WTC11 (cell line): ENCODE measurements around the gene EXD3. TPM values are rescaled to one million over a fixed set of nuclear protein-coding genes. Genes with fewer than 3 reads are reported as not detected.
A peak's percentile ranks its signal among the peaks of the same experiment; 100 is the strongest.

ENCODE experiments used
- ATAC-seq: fragments of 200-7000 bp; cut with Tn5 transposase; 2 replicates; pipeline ENCODE4 v1.10.0; 2021; ENCODE audit warnings: mild to moderate bottlenecking, moderate library complexity
- CTCF ChIA-PET: fragments of 300-600 bp; sonication (Branson Sonifier 250); formaldehyde crosslinking; loops from one replicate; lab custom pipeline; 2021; ENCODE audit warnings: antibody characterized with exemption; lab: Charles Lee
- POLR2A ChIA-PET: fragments of 350-600 bp; sonication (Branson Sonifier 250); formaldehyde crosslinking; loops from one replicate; lab custom pipeline; 2021; ENCODE audit warnings: antibody characterized with exemption; lab: Charles Lee
- DNase-seq: peaks from one replicate; pipeline ENCODE4 v3.0.0; 2021; ENCODE audit warnings: low spot score
- H3K27ac Mint-ChIP-seq: 2 replicates; pipeline ENCODE4 v1.8.0; 2021; ENCODE audit warnings: mixed read lengths
- H3K27me3 Mint-ChIP-seq: 2 replicates; pipeline ENCODE4 v1.8.0; 2021; ENCODE audit warnings: low read depth, mild to moderate bottlenecking, moderate library complexity, mixed read lengths
- H3K36me3 Mint-ChIP-seq: 2 replicates; pipeline ENCODE4 v1.8.0; 2021; ENCODE audit warnings: mixed read lengths
- H3K4me1 Mint-ChIP-seq: 2 replicates; pipeline ENCODE4 v1.8.0; 2022; ENCODE audit warnings: mixed read lengths
- H3K4me3 Mint-ChIP-seq: 2 replicates; pipeline ENCODE4 v1.8.0; 2021; ENCODE audit warnings: mild to moderate bottlenecking, moderate library complexity, mixed read lengths
- H3K9me3 Mint-ChIP-seq: 2 replicates; pipeline ENCODE4 v1.8.0; 2021; ENCODE audit warnings: mixed read lengths
- CREM ChIP-seq: sonication (generic); formaldehyde crosslinking; IDR thresholded peaks from 2 replicates; pipeline ENCODE4 v1.8.1; 2022; ENCODE audit warnings: mild to moderate bottlenecking, missing genetic modification reagents, moderate library complexity
- CTCF ChIP-seq: fragments of 200-600 bp; IDR thresholded peaks from 2 replicates; pipeline ENCODE4 v1.8.0; 2022; ENCODE audit warnings: antibody characterized with exemption
- EMX1 ChIP-seq: fragments of 250-450 bp; sonication (Bioruptor Pico); IDR thresholded peaks from 2 replicates; pipeline ENCODE4 v1.8.0; 2021; ENCODE audit warnings: mild to moderate bottlenecking
- FOXJ3 ChIP-seq: sonication (generic); formaldehyde crosslinking; IDR thresholded peaks from 2 replicates; pipeline ENCODE4 v1.9.0; 2021; ENCODE audit warnings: missing genetic modification reagents, mild to moderate bottlenecking, borderline replicate concordance
- FOXP4 ChIP-seq: sonication (generic); formaldehyde crosslinking; IDR thresholded peaks from 2 replicates; pipeline ENCODE4 v1.8.0; 2022; ENCODE audit warnings: mild to moderate bottlenecking, missing genetic modification reagents
- NR1H2 ChIP-seq: sonication (generic); formaldehyde crosslinking; IDR thresholded peaks from 2 replicates; pipeline ENCODE4 v1.9.0; 2021; ENCODE audit warnings: mild to moderate bottlenecking, moderate library complexity, missing genetic modification reagents
- NR3C1 ChIP-seq: sonication (generic); formaldehyde crosslinking; conservative IDR thresholded peaks from 2 replicates; pipeline ENCODE4 v1.8.1; 2023; ENCODE audit warnings: low read depth, mild to moderate bottlenecking, missing genetic modification reagents
- OVOL2 ChIP-seq: fragments of 250-450 bp; sonication (Bioruptor Pico); IDR thresholded peaks from 2 replicates; pipeline ENCODE4 v1.9.0; 2021; ENCODE audit warnings: mild to moderate bottlenecking, borderline replicate concordance
- PREB ChIP-seq: sonication (generic); formaldehyde crosslinking; IDR thresholded peaks from 2 replicates; pipeline ENCODE4 v1.8.1; 2022; ENCODE audit warnings: mild to moderate bottlenecking, missing genetic modification reagents, moderate library complexity, borderline replicate concordance
- SOX15 ChIP-seq: fragments of 250-450 bp; sonication (Bioruptor Pico); IDR thresholded peaks from 2 replicates; pipeline ENCODE4 v1.9.0; 2021; ENCODE audit warnings: mild to moderate bottlenecking
- SP1 ChIP-seq: sonication (generic); formaldehyde crosslinking; conservative IDR thresholded peaks from 2 replicates; pipeline ENCODE4 v1.8.1; 2022; ENCODE audit warnings: missing genetic modification reagents
- TEAD1 ChIP-seq: sonication (generic); formaldehyde crosslinking; IDR thresholded peaks from 2 replicates; pipeline ENCODE4 v1.8.0; 2022; ENCODE audit warnings: mild to moderate bottlenecking, missing genetic modification reagents
- TEAD4 ChIP-seq: sonication (generic); formaldehyde crosslinking; IDR thresholded peaks from 2 replicates; pipeline ENCODE4 v1.8.0; 2022; ENCODE audit warnings: mild to moderate bottlenecking, missing genetic modification reagents
- TP53 ChIP-seq: sonication (generic); formaldehyde crosslinking; IDR thresholded peaks from 2 replicates; pipeline ENCODE4 v1.8.1; 2023; ENCODE audit warnings: mild to moderate bottlenecking, missing genetic modification reagents
- ZMAT4 ChIP-seq: fragments of 250-450 bp; sonication (Bioruptor Pico); IDR thresholded peaks from 2 replicates; pipeline ENCODE4 v1.9.0; 2021; ENCODE audit warnings: mild to moderate bottlenecking
- ZNF121 ChIP-seq: sonication (generic); formaldehyde crosslinking; IDR thresholded peaks from 2 replicates; pipeline ENCODE4 v1.8.0; 2023; ENCODE audit warnings: missing genetic modification reagents
- ZNF138 ChIP-seq: sonication (generic); formaldehyde crosslinking; conservative IDR thresholded peaks from 2 replicates; pipeline ENCODE4 v1.8.1; 2022; ENCODE audit warnings: mild to moderate bottlenecking, moderate library complexity, missing genetic modification reagents
- ZNF317 ChIP-seq: sonication (generic); formaldehyde crosslinking; IDR thresholded peaks from 2 replicates; pipeline ENCODE4 v1.8.1; 2023; ENCODE audit warnings: low read depth, mild to moderate bottlenecking, moderate library complexity, missing genetic modification reagents, borderline replicate concordance
- ZNF512 ChIP-seq: sonication (generic); formaldehyde crosslinking; IDR thresholded peaks from 2 replicates; pipeline ENCODE4 v1.8.1; 2022; ENCODE audit warnings: missing genetic modification reagents, borderline replicate concordance
- total RNA-seq: library from RNA; stranded (reverse); gene quantifications from 3 replicates; pipeline ENCODE4 v1.2.3, GENCODE V29; 2021

EXD3 gene
- total RNA-seq, 1 experiment from 2014 or later, result 21.2 TPM

- TF ChIP-seq TP53 (CRISPR knock-in tag), result no peak
- TF ChIP-seq SOX15 (CRISPR knock-in tag), result no peak
- no peak for TF ChIP-seq PREB (CRISPR knock-in tag)
- no peak for TF ChIP-seq TEAD1 (CRISPR knock-in tag)
- no peak for TF ChIP-seq FOXP4
- no peak for TF ChIP-seq ZMAT4 (CRISPR knock-in tag)
- no peak for TF ChIP-seq EMX1 (CRISPR knock-in tag)
- TF ChIP-seq TEAD4 (CRISPR knock-in tag), result no peak
- TF ChIP-seq, all 79 proteins: peak for 0
- POLR2A ChIA-PET, result no interaction called here
- Mint-ChIP-seq H3K36me3 (peaks cover 3% of the 10 kb centered on the region; the same call in 1 of the 2 replicates), H3K4me3 (no peak overlapping the region), H3K9me3 (no peaks in the 10 kb centered on the region), H3K4me1 (peaks cover 25% of the 10 kb centered on the region), H3K27me3 (no peaks in the 10 kb centered on the region), H3K27ac (peak overlapping the region; percentile 85)
- CTCF ChIA-PET, result interaction anchor here (0.8 to 1.3 kb wide), 4 partner anchors 12 to 240 kb away, joined by 3 to 7 read pairs (median 3); partner anchors contain the start of genes EXD3 and NELFB
- ATAC-seq (no peak), DNase-seq (no peak)
These were observed 147.8 kb downstream of the EXD3 start for GRCh38 chr9:137275203-137275587.

GRCh38 chr9:137273611-137274320 lies 149.2 kb downstream of the EXD3 start:
- CTCF ChIA-PET, result interaction anchor here (0.5 to 4.4 kb wide), 6 partner anchors 12 to 136 kb away, joined by 3 to 28 read pairs (median 4); no protein-coding TSS in a partner anchor
- Mint-ChIP-seq H3K4me3 (no peak overlapping the region), H3K4me1 (peaks cover 25% of the 10 kb centered on the region), H3K36me3 (peaks cover 13% of the 10 kb centered on the region), H3K27ac (peak overlapping the region; percentile 49; the same call in 1 of the 2 replicates), H3K9me3 (no peaks in the 10 kb centered on the region), H3K27me3 (no peaks in the 10 kb centered on the region)
- ATAC-seq, result no peak
- DNase-seq, result no peak
- POLR2A ChIA-PET, result no interaction called here
- no peak for TF ChIP-seq ZNF138
- TF ChIP-seq ZNF317, result no peak
- TF ChIP-seq NR1H2, result no peak
- no peak for TF ChIP-seq CREM (CRISPR knock-in tag)
- TF ChIP-seq ZNF121 (CRISPR knock-in tag), result no peak
- no peak for TF ChIP-seq FOXJ3 (CRISPR knock-in tag)
- no peak for TF ChIP-seq SP1 (CRISPR knock-in tag)
- TF ChIP-seq SOX15 (CRISPR knock-in tag), result no peak
- TF ChIP-seq OVOL2 (CRISPR knock-in tag), result no peak

- ChIA-PET CTCF (interaction anchor here (0.5 to 4.4 kb wide), 6 partner anchors 8 to 137 kb away, joined by 3 to 28 read pairs (median 3); no protein-coding TSS in a partner anchor), POLR2A (interaction anchor here (0.6 kb wide), 1 partner anchor 15 kb away, joined by 3 read pairs; no protein-coding TSS in a partner anchor)
- Mint-ChIP-seq H3K36me3 (peaks cover 16% of the 10 kb centered on the region), H3K4me3 (no peak overlapping the region), H3K4me1 (peaks cover 25% of the 10 kb centered on the region), H3K27ac (peak overlapping the region; percentile 49; the same call in 1 of the 2 replicates), H3K9me3 (no peaks in the 10 kb centered on the region)
- no peak for ATAC-seq
- no peak for DNase-seq
- TF ChIP-seq NR3C1 (CRISPR knock-in tag), result no peak
- TF ChIP-seq ZNF512 (CRISPR knock-in tag), result no peak
- no peak for TF ChIP-seq CTCF
- TF ChIP-seq, all 79 proteins: peak for 0
- no peaks in the 10 kb centered on the region for H3K27me3 Mint-ChIP-seq
These were observed 149.9 kb downstream of the EXD3 start for GRCh38 chr9:137273095-137273490.
